Fibroblast of skin of abdomen (primary cell): ENCODE measurements around the gene TEKT3. TPM values are rescaled to one million over a fixed set of nuclear protein-coding genes. Genes with fewer than 3 reads are reported as not detected.

Experiments used
- DNase-seq: peaks from one replicate; pipeline ENCODE4 v3.0.0-alpha.2; 2013
- polyA plus RNA-seq, 2 experiments: library from polyadenylated mRNA; unstranded; fragments of 120-200 nt; gene quantifications; one replicate each; pipeline ENCODE4 v1.2.1, GENCODE V29; 2013; ENCODE audit not compliant: insufficient read length in 2 of 2

The TEKT3 gene
- 0.44 TPM for polyA plus RNA-seq (2013, experiment 1 of 2; ENCODE audit: insufficient read length)
- 0.22 TPM for polyA plus RNA-seq (2013, experiment 2 of 2; ENCODE audit: insufficient read length)

- peak; percentile 67 for DNase-seq
These were observed at the start of gene TEKT3 for GRCh38 chr17:15341385-15341849. Gene TEKT3, minus strand, starts transcription at chr17:15341597. Its CDS starts 10,012 bp downstream, at chr17:15331585.

DNA sequence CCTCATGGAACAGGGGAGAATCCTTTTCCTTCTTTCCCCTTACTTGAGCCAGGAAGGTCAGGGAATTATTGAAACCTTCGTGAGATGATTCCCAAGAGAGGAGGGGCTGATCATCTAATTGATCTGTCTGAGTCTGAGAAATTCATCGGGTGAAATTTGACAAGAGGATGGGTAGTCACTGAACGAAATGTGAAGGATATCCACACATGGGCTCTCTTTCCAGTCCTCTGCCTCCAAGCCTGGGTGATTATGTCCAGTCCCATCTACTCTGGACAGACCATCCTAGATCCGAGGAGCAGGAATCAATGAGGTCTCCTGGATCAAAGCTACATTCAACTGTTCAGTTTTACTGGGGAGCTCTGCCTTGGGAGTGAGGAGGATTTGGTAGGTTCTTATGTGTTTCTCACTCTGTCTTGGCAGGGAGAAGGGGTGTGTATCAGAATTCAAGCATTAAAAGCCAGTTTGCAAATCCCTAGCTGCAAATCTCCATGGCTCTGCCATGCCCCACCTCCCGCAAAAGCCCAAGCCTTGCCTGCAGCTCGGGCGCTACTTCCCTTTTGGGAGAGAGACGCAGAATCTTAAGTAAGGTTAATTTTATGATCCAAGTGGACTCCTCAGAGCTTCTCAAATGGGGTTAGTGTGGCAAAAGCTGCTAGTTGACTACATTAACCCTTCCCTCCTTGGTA lies 47.1 kb upstream of the TEKT3 start:
- no peak for DNase-seq

GRCh38 chr17:15386083-15386482 lies 44.7 kb upstream of the TEKT3 start:
- DNase-seq = no peak

DNA sequence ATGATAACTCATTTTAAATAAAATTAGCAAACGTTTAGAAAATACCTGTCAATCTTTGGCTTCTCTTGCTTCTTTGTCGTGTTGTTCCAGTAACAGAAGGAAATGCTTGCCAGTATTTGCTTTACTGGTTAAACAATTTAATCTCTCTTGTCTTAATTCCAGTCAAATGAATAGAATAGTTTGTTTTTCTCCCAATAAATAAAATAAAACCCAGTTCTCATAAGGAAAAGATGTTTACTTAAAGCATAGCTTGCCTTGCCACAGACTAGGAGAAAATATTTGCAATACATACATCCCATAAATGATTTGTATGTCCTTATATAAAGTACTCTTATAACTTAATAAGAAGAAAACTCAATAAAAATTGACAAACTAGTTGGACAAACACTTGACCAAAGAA lies 43.9 kb upstream of the TEKT3 start:
- DNase-seq = no peak

- no peak for DNase-seq
These were observed 42.9 kb upstream of the TEKT3 start for GRCh38 chr17:15384142-15384787.

- no peak for DNase-seq
These were observed 41.5 kb upstream of the TEKT3 start for GRCh38 chr17:15382914-15383313.

DNA sequence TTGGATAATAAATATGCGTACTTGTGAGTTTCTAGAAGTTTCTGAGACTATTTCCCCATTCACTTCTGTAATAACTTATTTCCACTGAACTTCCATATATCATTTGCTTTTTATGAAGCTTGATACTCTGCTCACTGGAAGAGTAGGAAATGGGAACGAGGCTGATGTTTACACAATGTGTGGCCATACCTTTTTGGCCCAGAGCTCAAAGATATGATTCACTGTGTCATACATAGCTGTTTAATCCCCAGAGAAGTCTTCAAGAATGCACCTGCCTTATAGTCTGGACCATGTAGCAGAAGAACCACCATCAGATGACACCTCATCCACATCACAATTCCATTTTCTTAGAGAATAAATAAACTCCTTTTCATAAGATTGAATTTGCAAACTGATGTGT lies 40.3 kb upstream of the TEKT3 start:
- DNase-seq = no peak

- DNase-seq = no peak
These were observed 39.0 kb upstream of the TEKT3 start for GRCh38 chr17:15380446-15380845.

DNA sequence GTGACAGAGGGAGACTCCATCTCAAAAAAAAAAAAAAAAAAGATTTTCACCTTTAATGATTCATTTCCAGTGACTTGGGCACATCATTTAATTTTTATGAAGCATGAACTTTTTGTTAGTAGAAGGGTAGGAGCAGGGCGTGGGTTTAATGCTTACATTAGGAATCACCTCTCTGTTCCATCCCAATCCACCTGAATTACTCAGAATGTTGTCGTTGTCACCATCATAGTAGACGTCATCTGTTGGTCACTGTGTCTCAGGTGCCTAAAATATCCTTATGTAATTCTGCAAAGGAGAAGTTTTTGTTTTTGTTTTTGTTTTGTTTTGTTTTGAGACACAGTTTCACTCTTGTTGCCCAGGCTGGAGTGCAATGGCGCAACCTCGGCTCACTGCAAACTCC lies 38.3 kb upstream of the TEKT3 start:
- DNase-seq = no peak

- no peak for DNase-seq
These were observed 36.8 kb upstream of the TEKT3 start for GRCh38 chr17:15378243-15378642.

DNA sequence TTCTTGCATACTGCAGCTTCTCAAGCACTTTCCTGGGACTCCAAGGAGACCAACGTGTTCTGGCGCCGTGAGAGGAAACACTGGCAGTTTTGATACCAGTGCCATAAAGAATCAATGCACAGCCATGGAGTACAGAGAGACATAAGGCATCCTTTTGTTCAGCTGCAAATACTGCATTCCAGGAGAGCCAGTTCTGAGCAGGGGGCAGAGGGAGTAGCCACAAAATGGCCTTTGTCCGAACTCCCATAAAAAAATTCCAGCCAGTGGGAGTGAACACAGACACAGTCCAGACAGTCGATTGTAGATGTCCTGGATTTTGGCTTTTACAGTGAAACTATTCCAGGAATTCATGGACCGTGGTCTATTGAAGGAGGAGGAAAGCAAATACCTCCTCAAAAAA lies 36.2 kb upstream of the TEKT3 start:
- peak; percentile 72 for DNase-seq

DNA sequence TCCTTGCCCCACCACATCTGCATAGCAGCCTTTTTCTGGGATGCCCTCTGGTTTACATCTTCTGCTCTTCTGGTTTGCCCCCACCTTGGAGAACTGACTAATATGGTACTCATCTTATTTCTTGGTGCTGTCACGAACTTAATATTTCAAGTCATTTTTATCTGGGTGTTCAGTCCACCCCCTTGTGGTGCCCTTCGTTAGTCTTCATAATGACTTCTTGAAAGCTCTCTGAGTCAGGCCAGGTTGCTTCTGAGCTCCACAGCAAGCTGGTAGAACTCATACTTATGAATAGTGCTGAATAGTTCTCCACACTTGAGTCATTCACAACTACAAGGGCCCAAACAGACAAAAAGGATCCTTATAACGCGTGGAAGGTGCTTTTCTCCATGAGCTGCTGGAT lies 35.8 kb upstream of the TEKT3 start:
- peak; percentile 73 for DNase-seq

DNA sequence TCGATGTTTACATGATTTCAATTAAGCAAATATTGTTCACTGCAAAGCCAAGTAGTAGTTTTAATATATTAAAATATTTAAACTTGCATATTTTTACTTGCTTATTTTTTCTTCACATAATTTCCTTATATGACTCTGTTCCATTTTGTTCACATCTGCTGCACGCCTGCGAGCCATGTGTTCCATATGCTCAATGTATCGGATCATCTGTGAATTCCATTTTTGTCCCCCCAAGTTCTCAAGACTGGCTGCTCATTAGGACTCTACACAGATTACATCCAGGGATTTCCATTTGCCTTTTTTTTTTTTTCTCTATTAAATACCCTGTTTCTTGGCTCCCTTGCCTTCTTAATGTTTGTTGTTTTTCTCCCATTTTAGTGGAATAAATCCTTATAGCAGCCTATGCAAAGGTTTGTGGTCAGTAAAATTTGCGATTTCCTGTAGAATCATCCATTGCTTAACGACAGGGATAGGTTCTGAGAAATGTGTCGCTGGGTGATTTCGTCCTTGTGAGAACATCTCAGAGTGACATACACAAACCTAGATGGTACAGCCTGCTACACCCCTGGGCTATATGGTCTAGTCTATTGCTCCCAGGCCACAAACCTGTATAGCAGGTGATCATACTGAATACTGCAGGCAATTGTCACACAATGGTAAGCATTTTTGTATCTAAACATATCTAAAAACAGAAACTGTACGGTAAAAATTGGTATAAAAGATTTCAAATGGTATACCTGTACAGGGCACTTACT lies 30.2 kb upstream of the TEKT3 start:
- DNase-seq = no peak

DNA sequence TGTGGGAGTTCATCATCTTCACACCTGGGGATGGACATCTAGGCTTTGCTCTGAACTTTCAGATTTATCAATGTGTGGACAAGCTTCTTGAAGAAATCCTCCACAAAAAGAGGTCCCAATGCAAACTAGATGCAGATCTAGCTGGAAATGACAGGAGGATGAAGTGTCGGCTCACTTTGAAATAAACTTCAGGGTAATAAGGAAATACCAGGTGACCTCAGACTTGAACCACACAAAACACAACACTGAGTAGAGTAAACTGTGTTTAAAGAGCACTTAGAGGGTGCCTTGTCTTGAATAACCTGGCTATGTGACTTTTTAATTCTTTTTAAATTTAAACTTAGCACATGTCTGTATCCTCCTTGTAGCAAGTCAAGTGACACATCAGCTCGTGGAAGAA lies 27.2 kb upstream of the TEKT3 start:
- DNase-seq = no peak

GRCh38 chr17:15366026-15366425 lies 24.6 kb upstream of the TEKT3 start:
- DNase-seq = no peak

GRCh38 chr17:15364615-15365014 lies 23.2 kb upstream of the TEKT3 start:
- DNase-seq = no peak

DNA sequence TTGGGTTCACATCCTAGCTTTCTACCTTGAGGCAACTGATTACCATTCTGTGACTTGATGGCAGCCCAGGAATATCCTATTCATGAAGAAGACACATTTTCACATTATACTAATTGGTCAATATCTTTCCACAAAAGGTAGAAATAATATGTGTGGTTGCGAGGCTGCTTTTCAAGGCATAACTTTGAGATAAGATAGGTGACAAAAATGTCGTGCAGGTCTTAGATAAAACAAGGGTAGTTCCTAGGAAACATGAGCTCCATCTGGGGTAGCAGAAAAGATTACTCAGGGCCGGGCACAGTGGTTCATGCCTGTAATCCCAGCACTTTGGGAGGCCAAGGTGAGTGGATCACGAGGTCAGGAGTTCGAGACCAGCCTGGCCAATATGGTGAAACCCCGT lies 22.3 kb upstream of the TEKT3 start:
- no peak for DNase-seq

GRCh38 chr17:15361592-15361991 lies 20.2 kb upstream of the TEKT3 start:
- no peak for DNase-seq

DNA sequence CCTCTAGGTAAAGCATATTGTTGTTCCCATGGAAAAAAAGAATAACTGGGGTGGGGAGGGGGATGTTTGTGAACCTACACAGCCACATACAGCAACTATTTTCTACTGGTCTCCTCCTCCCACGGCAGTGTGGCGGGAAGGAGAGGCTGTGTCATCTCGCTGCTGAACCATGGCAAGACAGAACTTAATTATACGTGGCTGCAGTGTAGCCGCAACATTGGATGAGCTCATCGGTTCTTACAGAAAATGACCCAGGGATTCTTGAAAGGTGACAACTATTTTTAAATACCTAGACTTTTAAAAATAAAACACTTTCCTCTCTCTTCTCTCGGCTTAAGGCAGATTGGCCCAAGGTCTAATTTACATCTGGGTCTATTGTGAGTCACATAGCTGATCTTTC lies 19.8 kb upstream of the TEKT3 start:
- DNase-seq = no peak

- DNase-seq = no peak
These were observed 12.9 kb upstream of the TEKT3 start for GRCh38 chr17:15354256-15354655.

DNA sequence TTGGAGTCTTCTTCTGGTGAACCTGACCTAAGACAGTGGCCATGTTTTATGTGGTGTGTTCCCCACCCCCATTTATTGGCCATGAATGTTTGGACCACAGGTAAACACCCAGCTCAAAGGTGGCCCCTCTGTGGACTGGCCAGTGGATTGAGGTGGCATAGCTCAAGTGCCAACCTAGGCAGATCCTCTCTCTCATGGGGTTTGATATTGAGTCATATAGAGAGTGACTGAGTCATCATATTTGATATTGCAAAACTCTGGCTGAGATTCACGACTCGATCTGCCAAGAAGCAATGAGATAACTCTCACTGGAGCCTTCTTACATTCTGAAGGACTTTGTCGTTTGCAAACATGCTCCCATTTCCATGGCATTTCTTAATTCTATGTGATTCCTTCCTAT lies 10.5 kb upstream of the TEKT3 start:
- DNase-seq = peak; percentile 64

DNA sequence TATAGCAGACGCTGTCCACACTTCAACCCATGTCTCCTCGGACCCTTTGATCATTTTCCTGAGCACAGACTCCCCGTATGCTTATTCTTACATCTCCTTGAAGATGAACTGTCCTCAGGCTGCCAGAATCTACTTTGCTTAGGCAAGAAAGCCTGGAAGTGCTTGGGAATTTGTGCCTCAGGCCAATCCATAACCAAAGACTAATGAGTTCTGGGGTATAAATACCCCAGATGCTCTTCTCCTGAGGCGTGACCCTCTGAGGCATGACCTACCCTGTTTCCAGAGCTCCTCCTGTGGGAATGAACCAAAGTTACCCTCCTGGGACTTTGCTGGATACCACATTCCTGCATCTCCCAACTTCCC lies 10.1 kb upstream of the TEKT3 start:
- DNase-seq = no peak

GRCh38 chr17:15350777-15351477 lies 9.5 kb upstream of the TEKT3 start:
- DNase-seq = no peak
